ENCODE results near the gene TBCD.

GRCh38 chr17:82801377-82801970 is 49.6 kb downstream of the TBCD start:
- TF ChIP-seq FOXK2 (conservative IDR thresholded peaks at IDR 0.05 in 1 of 2, IDR thresholded peaks at IDR 0.05 in 1 of 2; ENCODE audit: low read depth in 2 of 2): no peak
- no peak for TF ChIP-seq JUND (IDR thresholded peaks at IDR 0.05; ENCODE audit: borderline replicate concordance, low read depth, low read length)
- no peak for TF ChIP-seq JUND (tag; IDR thresholded peaks at IDR 0.05; ENCODE audit: borderline replicate concordance, low read depth, low read length)
